Smooth muscle cell (in vitro differentiated cells): ENCODE results near the gene RASGRF2. TPM values are rescaled to one million over a fixed set of nuclear protein-coding genes. Genes with fewer than 3 reads are reported as not detected.

Experiments
- DNase-seq: peaks from one replicate; lab custom pipeline; 2025; ENCODE audit not compliant: unreplicated experiment; lab: John Stamatoyannopoulos, UW
- H2AFZ ChIP-seq: fragments of 200-600 bp; sonication (generic); 2 replicates; pipeline ENCODE4 v1.6.0; 2016; ENCODE audit warnings: antibody characterized with exemption, low read depth, mild to moderate bottlenecking
- H3F3A ChIP-seq: fragments of 200-600 bp; sonication (generic); 2 replicates; pipeline ENCODE4 v1.6.0; 2017; ENCODE audit warnings: antibody characterized with exemption, low read depth
- H3K27ac ChIP-seq: fragments of 200-600 bp; sonication (generic); 2 replicates; pipeline ENCODE4 v1.5.1; 2016; ENCODE audit warnings: low read depth, mild to moderate bottlenecking
- H3K27me3 ChIP-seq: fragments of 200-600 bp; sonication (generic); 2 replicates; pipeline ENCODE4 v1.6.1; 2016; ENCODE audit warnings: low read depth, mild to moderate bottlenecking
- H3K36me3 ChIP-seq: fragments of 200-600 bp; sonication (generic); 2 replicates; pipeline ENCODE4 v1.5.1; 2016; ENCODE audit warnings: low read depth
- H3K4me1 ChIP-seq: fragments of 200-600 bp; sonication (generic); 2 replicates; pipeline ENCODE4 v1.5.1; 2016; ENCODE audit warnings: low read depth
- H3K4me2 ChIP-seq: fragments of 200-600 bp; sonication (generic); 2 replicates; pipeline ENCODE4 v1.6.0; 2016; ENCODE audit warnings: mild to moderate bottlenecking
- H3K4me3 ChIP-seq: fragments of 200-600 bp; sonication (generic); 2 replicates; pipeline ENCODE4 v1.5.1; 2016; ENCODE audit warnings: mild to moderate bottlenecking
- H3K79me2 ChIP-seq: fragments of 200-600 bp; sonication (generic); 2 replicates; pipeline ENCODE4 v1.6.0; 2016; ENCODE audit warnings: low read depth, mild to moderate bottlenecking
- H3K9ac ChIP-seq: fragments of 200-600 bp; sonication (generic); 2 replicates; pipeline ENCODE4 v1.6.0; 2016; ENCODE audit warnings: low read depth
- H3K9me3 ChIP-seq: fragments of 200-600 bp; sonication (generic); replicated peaks from 2 replicates; pipeline ENCODE4 v1.5.1; 2016; ENCODE audit warnings: low read depth
- H4K20me1 ChIP-seq: fragments of 200-600 bp; sonication (generic); 2 replicates; pipeline ENCODE4 v1.6.0; 2016; ENCODE audit warnings: low read depth
- CTCF ChIP-seq: fragments of 200-600 bp; sonication (generic); IDR thresholded peaks from 2 replicates; pipeline ENCODE4 v1.5.1; 2017; ENCODE audit warnings: borderline replicate concordance, mild to moderate bottlenecking, antibody characterized with exemption; ENCODE audit not compliant: insufficient read depth, poor library complexity, severe bottlenecking
- WGBS: methylation state at CpG from one replicate; pipeline ENCODE4 v1.1.7; 2016; ENCODE audit warnings: low lambda C conversion rate; 5-methylcytosine and 5-hydroxymethylcytosine counted together
- polyA plus RNA-seq: library from polyadenylated mRNA; unstranded; fragments of >200 nt; fragmentation: Nextera tagmentation; extraction: Ambion mirVana; gene quantifications from 2 replicates; pipeline ENCODE4 v1.2.1, GENCODE V29; 2016
- total RNA-seq: library from RNA; depleted of rRNA; stranded (reverse); fragments of >200 nt; gene quantifications from 2 replicates; pipeline ENCODE4 v1.2.3, GENCODE V29; 2014

Gene RASGRF2
- total and polyA plus RNA-seq, 2 experiments from 2014 or later = 11.1 to 24.7 TPM

GRCh38 chr5:80917631-80918030, 42.5 kb upstream of the RASGRF2 start:
- DNase-seq = no peak
- no peak for TF ChIP-seq CTCF
- Histone ChIP-seq H3K9me3 (no peaks in the 10 kb centered on the region), H3K4me1 (no peaks in the 10 kb centered on the region), H4K20me1 (no peaks in the 10 kb centered on the region), H3K4me2 (no peak overlapping the region), H3K27ac (no peak overlapping the region), H3K4me3 (no peak overlapping the region), H2AFZ (no peak overlapping the region), H3F3A (no peaks in the 10 kb centered on the region), H3K9ac (no peak overlapping the region), H3K27me3 (no peaks in the 10 kb centered on the region), H3K79me2 (no peaks in the 10 kb centered on the region), H3K36me3 (no peaks in the 10 kb centered on the region)
- 90% methylated on average over 3 of the region's 3 CpGs for WGBS

- H3K4me3 ChIP-seq = no peak overlapping the region
- H3K4me2 ChIP-seq = no peak overlapping the region
- 93% methylated on average over 6 of the region's 6 CpGs for WGBS
- no peaks in the 10 kb centered on the region for H4K20me1 ChIP-seq
- no peaks in the 10 kb centered on the region for H3K79me2 ChIP-seq
- H3K27me3 ChIP-seq = no peaks in the 10 kb centered on the region
- no peaks in the 10 kb centered on the region for H3K9me3 ChIP-seq
- H2AFZ ChIP-seq = no peak overlapping the region
- no peak for TF ChIP-seq CTCF
- no peaks in the 10 kb centered on the region for H3K4me1 ChIP-seq
- no peak overlapping the region for H3K27ac ChIP-seq
- H3K36me3 ChIP-seq = no peaks in the 10 kb centered on the region
- no peak overlapping the region for H3K9ac ChIP-seq
- H3F3A ChIP-seq = no peaks in the 10 kb centered on the region
- no peak for DNase-seq
Measured at GRCh38 chr5:80919678-80920196, 40.4 kb upstream of the RASGRF2 start.

GRCh38 chr5:80920333-80920732, 39.8 kb upstream of the RASGRF2 start:
- Histone ChIP-seq H3K4me2 (no peak overlapping the region), H2AFZ (no peak overlapping the region), H3K27ac (no peak overlapping the region), H3K27me3 (no peaks in the 10 kb centered on the region), H4K20me1 (no peaks in the 10 kb centered on the region), H3K4me3 (no peak overlapping the region), H3K4me1 (no peaks in the 10 kb centered on the region), H3K36me3 (no peaks in the 10 kb centered on the region), H3K9me3 (no peaks in the 10 kb centered on the region), H3F3A (no peaks in the 10 kb centered on the region), H3K79me2 (no peaks in the 10 kb centered on the region), H3K9ac (no peak overlapping the region)
- no peak for DNase-seq
- no peak for TF ChIP-seq CTCF

GRCh38 chr5:80921026-80921425, 39.1 kb upstream of the RASGRF2 start:
- Histone ChIP-seq H3K9me3 (no peaks in the 10 kb centered on the region), H3K79me2 (no peaks in the 10 kb centered on the region), H3K4me1 (no peaks in the 10 kb centered on the region), H3K4me2 (no peak overlapping the region), H3K27me3 (no peaks in the 10 kb centered on the region), H3K36me3 (no peaks in the 10 kb centered on the region), H4K20me1 (no peaks in the 10 kb centered on the region), H3K27ac (no peak overlapping the region), H3K4me3 (no peak overlapping the region), H3K9ac (no peak overlapping the region), H3F3A (no peaks in the 10 kb centered on the region), H2AFZ (no peak overlapping the region)
- DNase-seq = no peak
- no peak for TF ChIP-seq CTCF
